Esophagus muscularis mucosa (tissue), 3 donors: ENCODE measurements around the gene LMLN.

Experiments
- CTCF ChIP-seq, 3 experiments: fragments of 200-600 bp in 2 of 3; fragments of 450-650 bp in 1 of 3; sonication (generic) in 2 of 3; IDR thresholded peaks; one replicate each; pipeline ENCODE4 v1.5.1; 2017 to 2019; ENCODE audit warnings: antibody characterized with exemption in 3 of 3, mild to moderate bottlenecking in 2 of 3, moderate library complexity in 1 of 3
- POLR2A ChIP-seq: fragments of 450-650 bp; IDR thresholded peaks from one replicate; pipeline ENCODE4 v1.6.1; 2017; ENCODE audit warnings: antibody characterized with exemption, moderate library complexity, mild to moderate bottlenecking, low read depth
- POLR2AphosphoS5 ChIP-seq, 2 donors: sonication (generic); formaldehyde crosslinking; IDR thresholded peaks; one replicate each; pipeline ENCODE4 v1.6.1; 2017; ENCODE audit warnings: antibody characterized with exemption in 2 of 2

GRCh38 chr3:198027045-198027798, 67.2 kb downstream of the LMLN start:
- TF ChIP-seq CTCF (IDR thresholded peaks at IDR 0.05) = no peak
- no peak for TF ChIP-seq POLR2AphosphoS5 (IDR thresholded peaks at IDR 0.05)
- no peak for TF ChIP-seq POLR2A
